NCI-H1417 (cell line): Measurements from ENCODE around the gene PCSK4.
A peak's percentile ranks its signal among the peaks of the same experiment; 100 is the strongest.
"Not testable (repeated sequence)": the region's sequence is repeated elsewhere in the genome, so short reads cannot be mapped to it uniquely, and the experiment has no call there.

ENCODE experiments used
- DNase-seq, 3 experiments: peaks; one replicate each; lab custom pipeline; 2025; lab: John Stamatoyannopoulos, UW

Gene PCSK4

DNA sequence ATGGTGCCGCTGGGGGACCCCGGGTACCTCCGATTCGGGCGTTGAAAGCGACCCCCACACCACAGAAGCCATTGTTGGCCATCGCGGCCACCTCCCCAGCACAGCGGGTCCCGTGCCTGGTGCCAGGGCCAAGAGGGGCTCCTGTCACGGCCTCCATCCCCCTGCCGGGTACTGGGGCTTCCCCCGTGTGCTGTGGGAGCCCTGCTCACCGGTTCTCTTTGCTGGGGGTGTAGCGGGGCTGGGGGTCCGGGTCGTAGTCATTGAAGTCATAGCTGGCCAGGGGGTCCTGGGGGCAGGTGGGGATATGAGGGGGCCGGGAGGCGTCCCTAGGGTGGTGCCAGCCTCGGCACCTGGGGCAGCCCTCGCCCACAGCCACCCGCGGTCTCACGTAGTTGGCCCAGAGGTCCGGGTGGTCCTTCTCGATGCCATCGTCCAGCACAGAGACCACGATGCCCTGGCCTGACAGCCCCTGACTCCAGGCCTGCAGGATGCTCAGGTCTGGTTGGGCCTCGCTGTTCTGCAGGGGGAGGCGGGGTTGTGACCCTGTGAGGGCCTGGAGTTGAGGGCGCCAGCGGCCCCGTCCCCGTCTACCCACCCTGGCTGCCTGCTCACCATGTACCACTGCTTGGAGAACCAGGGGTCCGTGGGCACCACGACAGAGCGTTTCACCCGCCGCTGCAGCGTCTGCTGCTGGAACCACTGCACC, 2.4 kb downstream of the PCSK4 start:
- DNase-seq = no peak

GRCh38 chr19:1486720-1487575, 3.2 kb downstream of the PCSK4 start:
- DNase-seq = no peak

- DNase-seq = no peak
Measured at GRCh38 chr19:1483979-1484428, 6.1 kb downstream of the PCSK4 start.

- DNase-seq = no peak
Measured at GRCh38 chr19:1483131-1483978, 6.8 kb downstream of the PCSK4 start.

DNA sequence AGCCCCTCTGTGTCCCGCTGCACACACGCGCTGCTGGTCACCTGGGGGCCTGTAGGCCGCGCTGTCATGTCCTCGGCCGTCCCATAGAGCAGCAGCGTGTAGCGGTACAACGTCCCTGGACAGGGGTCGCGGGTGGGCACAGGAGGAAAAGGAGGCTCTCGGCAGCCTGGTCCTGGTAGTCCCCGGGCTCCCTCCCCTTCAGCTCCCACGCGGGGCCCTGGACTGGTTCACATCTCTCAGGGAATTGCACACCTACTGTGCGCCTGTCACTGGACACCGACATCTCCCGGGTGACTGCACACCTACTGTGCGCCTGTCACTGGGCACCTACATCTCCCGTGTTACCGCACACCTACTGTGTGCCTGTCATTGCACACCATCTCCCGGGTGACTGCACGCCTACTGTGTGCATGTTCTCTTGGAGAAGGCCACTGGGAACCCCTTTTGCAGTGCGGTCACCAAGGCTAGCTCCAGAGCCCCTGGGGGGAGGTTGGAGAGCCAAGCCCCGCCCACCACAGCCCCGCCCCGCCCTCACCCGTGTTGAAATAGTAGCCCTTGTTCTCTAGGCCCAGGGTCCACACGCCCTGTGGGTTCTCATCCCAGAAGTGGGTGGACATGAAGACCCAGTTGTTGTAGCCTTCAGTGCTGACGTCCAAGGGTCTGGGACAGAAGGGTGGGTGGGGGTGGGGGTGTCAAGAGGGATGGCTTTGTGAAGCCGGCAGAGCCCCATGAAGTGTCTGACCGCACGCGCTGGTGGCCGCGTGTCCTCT, 7.6 kb downstream of the PCSK4 start:
- no peak for DNase-seq

- no peak for DNase-seq
Measured at GRCh38 chr19:1481893-1482360, 8.2 kb downstream of the PCSK4 start.

- DNase-seq = no peak
Measured at GRCh38 chr19:1481224-1481892, 8.8 kb downstream of the PCSK4 start.

DNA sequence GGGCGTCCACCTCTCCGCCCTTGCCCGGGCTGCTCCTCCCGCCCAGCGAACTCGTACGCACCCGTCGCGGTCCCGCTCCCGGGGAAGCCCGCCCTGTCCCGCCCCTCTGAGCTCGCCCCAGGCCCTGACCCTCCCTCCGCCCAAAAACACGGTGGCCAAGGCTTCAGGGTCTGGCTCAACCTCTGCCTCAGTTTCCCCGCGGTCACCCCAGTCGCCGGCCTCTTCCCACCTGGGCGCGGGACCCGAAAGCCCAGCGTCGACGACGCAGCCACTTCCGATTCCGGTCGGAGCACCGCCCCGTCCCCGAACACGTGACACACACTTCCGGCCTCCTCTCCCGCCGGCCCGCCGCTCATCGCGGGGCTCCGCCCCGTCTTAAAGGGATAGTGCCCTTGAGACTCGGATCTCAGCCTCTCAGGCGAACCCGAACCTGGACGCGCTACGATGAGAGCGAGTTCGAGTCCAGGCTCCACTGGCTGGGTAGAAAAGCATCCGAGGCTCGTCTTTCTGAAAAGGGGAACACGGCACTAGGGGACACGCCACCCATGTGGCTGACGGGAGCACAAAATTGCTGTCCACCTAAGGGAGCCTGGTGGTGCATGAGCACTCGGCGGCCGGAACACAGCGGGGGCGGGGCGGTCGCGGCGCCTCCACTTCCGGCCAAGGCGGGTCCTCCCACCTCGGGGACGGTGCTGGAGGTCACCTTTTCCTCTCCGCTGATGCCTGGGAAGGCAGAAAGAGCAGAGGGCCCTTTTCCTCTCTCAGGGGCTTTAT, 11.0 kb downstream of the PCSK4 start, which contains the start of gene C19orf25:
TSS of gene C19orf25 (minus strand) at position 282 of the 774 bp plus-strand sequence. CDS start 312 bp downstream, outside the sequence.
- peak; percentile 93 to 97 (median 97) for DNase-seq

DNA sequence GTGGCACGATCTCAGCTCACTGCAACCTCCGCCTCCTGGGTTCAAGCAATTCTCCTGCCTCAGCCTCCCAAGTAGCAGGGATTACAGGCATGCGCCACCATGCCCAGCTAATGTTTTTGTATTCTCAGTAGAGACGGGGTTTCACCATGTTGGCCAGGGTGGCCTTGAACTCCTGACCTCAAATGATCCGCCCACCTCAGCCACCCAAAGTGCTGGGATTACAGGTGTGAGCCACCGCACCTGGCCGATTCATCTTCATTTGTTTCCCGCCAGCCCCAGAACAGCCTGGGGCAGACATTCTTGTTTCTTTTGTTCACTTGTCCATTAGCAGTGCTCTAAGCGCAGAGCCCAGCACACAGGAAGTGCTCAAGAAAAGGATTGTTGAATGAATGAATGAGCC, 13.1 kb downstream of the PCSK4 start:
- DNase-seq = not testable (repeated sequence)

DNA sequence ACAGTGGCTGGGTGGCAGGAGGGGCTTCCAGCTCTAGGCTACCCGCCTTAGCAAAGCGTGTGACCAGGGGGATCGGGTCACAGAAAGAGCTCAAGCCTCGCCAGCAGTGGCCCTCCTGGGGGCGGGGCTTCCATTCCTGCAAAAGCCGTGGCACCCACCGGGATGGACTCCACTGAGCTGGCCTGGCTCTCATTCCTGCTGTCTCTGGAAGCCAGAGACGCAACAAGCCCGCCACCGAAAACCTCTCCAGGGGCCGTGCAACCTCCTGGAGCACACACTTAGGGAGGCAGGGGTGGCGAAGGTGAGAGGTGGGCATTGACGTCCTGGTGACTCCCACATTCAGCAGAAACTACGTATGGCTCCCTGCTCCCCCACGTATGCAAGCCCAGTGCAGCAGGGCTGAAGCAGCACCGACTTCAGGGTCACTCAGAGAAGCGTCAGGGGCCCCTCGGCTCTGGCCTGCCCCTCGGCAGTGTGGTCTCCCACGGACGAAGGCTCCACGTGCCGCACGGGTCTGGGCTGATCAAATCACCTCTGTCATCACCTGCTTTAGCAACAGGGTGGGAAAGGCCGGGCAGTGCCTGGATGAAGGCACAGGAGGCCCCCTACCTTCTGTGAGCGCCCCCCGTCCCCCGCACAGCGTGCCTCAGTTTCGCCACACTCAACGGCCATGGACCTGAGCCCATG, 14.3 kb downstream of the PCSK4 start:
- no peak for DNase-seq

DNA sequence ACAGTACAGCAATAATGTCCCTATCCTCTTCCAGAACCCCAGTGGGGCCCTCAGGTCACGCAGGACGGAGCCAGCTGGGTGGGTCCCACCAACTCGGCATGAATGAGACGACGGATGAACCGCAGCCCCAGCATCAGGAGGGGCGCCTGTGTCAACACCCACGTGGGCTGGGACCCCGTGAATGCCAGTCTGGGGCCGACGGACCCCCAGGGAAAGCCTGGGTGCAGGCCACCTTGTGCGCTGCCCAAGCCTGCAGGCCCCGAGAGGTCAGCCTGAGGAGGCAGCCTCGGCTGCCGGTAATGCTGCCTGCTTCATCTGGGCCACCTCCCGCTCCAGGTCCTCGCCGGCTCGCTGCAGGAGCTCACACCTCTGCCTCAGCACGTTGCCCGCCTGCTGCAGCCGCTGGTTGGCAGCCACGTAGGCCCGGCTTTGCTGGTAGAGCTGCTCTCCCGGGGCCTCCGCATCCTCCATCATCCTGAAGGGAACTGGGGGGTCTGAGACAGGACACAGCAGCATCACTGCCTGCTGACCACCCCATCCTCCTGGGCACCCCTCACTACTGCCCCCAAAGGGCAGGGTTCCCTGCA, 15.3 kb downstream of the PCSK4 start:
- DNase-seq = no peak

- DNase-seq = no peak
Measured at GRCh38 chr19:1474011-1474764, 16.0 kb downstream of the PCSK4 start.

- DNase-seq = no peak
Measured at GRCh38 chr19:1473085-1473851, 16.9 kb downstream of the PCSK4 start.

DNA sequence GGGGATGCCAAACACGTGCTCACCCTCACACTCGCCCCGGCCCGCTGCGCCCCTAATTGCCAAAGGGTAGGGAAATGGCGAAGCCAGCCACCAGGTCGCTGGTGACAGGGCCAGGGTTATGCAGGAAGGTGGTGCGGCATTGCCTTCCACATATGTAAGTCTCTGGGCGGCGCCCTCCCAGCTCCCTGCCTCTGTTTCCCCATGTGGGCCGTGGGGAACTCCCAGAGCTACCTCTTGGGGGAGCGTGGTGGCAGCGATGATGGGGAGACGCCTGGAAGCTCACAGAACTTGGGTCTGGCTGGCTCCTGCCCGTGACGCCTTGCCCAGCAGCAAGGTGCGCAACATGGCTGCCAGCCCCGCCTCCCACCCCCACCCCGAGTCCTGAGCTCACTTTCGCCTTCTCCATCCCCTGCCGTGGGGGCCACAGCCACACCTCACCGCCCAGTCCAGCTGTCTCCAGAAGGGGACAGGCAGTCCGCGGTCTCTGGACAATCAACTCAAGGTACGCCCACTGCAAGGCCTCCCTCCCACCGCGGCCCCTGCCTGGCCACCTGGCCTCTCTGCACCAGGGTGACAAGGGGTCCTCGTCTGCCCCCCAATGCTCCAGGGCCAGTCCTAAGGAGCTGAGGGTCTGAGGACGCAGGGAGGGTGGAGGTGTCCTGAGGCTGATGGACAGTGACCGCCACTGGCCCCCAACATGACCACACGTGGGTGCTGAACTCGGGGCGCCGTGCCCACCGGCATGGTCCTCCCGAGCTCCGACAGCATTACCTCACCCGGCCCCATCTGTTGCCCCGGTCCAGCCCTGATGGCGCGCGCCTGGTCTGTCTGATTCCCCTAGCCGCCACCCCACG, 17.7 kb downstream of the PCSK4 start:
- DNase-seq = no peak

GRCh38 chr19:1471515-1472160, 18.5 kb downstream of the PCSK4 start:
- no peak for DNase-seq

- peak; percentile 38 to 69 (median 65) for DNase-seq
Measured at GRCh38 chr19:1471010-1471514, 19.1 kb downstream of the PCSK4 start.
